ENCODE data around the gene SLIT3.

Gene SLIT3

DNA sequence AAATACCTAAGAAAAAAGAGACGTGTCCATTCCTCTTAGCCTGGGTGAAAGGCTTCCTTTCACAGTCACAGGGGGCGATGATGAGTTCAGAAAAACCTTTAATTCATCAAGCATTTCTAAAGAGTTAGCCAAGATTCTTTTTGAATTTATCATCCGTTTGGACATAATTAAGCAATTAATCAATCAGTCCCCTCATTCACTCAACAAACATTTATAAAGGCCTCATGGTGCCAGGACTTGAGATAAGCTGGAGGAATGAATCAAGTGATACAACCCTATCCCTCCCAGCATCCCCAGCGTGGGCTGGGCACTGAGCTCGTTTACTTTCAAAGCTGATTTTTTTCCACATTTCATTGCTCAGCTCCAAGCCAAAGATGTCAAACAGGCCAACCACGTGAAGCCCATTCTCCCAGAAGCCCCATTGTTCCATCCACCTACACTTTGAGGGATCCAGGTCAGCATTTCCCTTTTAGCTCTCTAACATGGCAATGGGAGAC, 140.5 kb downstream of the SLIT3 start:
- no peaks in the 10 kb centered on the region for H3K27me3 ChIP-seq (ENCODE audit: insufficient read depth, low read length, poor library complexity, severe bottlenecking)
- H3K9me2 ChIP-seq (replicated peaks; ENCODE audit: low read depth, low read length): no peaks in the 10 kb centered on the region
- no peaks in the 10 kb centered on the region for H3K9me3 ChIP-seq (ENCODE audit: insufficient read depth, low read depth, low read length)
- no peak overlapping the region for H2AFZ ChIP-seq (ENCODE audit: low read length)
- H3F3A ChIP-seq (ENCODE audit: low read depth): no peaks in the 10 kb centered on the region
- no peak overlapping the region for H3K9ac ChIP-seq (ENCODE audit: low read depth, low read length, poor library complexity, severe bottlenecking)
- H3K4me3 ChIP-seq (ENCODE audit: low read length, poor library complexity, severe bottlenecking): no peak overlapping the region
- H3K4me2 ChIP-seq (ENCODE audit: low read depth, low read length, poor library complexity, severe bottlenecking): no peak overlapping the region
- H3K79me2 ChIP-seq (ENCODE audit: insufficient read depth, low read length): no peaks in the 10 kb centered on the region
- H3K36me3 ChIP-seq (ENCODE audit: insufficient read depth, low read length): no peaks in the 10 kb centered on the region
- TF ChIP-seq, protein P1, sequence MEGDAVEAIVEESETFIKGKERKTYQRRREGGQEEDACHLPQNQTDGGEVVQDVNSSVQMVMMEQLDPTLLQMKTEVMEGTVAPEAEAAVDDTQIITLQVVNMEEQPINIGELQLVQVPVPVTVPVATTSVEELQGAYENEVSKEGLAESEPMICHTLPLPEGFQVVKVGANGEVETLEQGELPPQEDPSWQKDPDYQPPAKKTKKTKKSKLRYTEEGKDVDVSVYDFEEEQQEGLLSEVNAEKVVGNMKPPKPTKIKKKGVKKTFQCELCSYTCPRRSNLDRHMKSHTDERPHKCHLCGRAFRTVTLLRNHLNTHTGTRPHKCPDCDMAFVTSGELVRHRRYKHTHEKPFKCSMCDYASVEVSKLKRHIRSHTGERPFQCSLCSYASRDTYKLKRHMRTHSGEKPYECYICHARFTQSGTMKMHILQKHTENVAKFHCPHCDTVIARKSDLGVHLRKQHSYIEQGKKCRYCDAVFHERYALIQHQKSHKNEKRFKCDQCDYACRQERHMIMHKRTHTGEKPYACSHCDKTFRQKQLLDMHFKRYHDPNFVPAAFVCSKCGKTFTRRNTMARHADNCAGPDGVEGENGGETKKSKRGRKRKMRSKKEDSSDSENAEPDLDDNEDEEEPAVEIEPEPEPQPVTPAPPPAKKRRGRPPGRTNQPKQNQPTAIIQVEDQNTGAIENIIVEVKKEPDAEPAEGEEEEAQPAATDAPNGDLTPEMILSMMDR (conservative IDR thresholded peaks at IDR 0.05; ENCODE audit: low read length): no peak
- no peak for TF ChIP-seq EZH2phosphoT487 (IDR thresholded peaks at IDR 0.05; ENCODE audit: borderline replicate concordance)
- H4K20me1 ChIP-seq (ENCODE audit: insufficient read depth, low read length, poor library complexity, severe bottlenecking): no peaks in the 10 kb centered on the region
- H3K4me1 ChIP-seq (ENCODE audit: insufficient read depth, low read length, poor library complexity, severe bottlenecking): no peaks in the 10 kb centered on the region

DNA sequence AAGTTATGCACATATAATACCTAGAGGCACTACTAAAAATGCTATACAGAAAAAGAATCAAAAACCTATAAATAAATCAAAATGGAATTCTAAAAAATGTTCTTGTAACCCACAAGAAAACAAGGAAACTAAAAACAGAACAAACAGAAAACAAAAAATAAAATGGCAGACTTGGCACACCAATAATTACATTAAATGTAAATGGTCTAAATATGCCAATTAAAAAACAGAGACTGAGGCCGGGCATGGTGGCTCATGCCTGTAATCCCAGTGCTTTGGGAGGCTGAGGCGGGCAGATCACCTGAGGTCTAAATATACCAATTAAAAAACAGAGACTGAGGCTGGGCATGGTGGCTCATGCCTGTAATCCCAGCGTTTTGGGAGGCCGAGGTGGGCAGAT, 142.2 kb downstream of the SLIT3 start:
- Histone ChIP-seq H3K9ac (ENCODE audit: low read depth, low read length, poor library complexity, severe bottlenecking) (no peak overlapping the region), H3K27me3 (ENCODE audit: insufficient read depth, low read length, poor library complexity, severe bottlenecking) (no peaks in the 10 kb centered on the region), H3K4me1 (ENCODE audit: insufficient read depth, low read length, poor library complexity, severe bottlenecking) (no peaks in the 10 kb centered on the region), H4K20me1 (ENCODE audit: insufficient read depth, low read length, poor library complexity, severe bottlenecking) (no peaks in the 10 kb centered on the region), H3K79me2 (ENCODE audit: insufficient read depth, low read length) (no peaks in the 10 kb centered on the region), H3K4me3 (ENCODE audit: low read length, poor library complexity, severe bottlenecking) (no peak overlapping the region), H3K4me2 (ENCODE audit: low read depth, low read length, poor library complexity, severe bottlenecking) (no peak overlapping the region), H3K9me3 (ENCODE audit: insufficient read depth, low read depth, low read length) (no peaks in the 10 kb centered on the region), H3F3A (ENCODE audit: low read depth) (no peaks in the 10 kb centered on the region), H3K9me2 (replicated peaks; ENCODE audit: low read depth, low read length) (no peaks in the 10 kb centered on the region), H2AFZ (ENCODE audit: low read length) (no peak overlapping the region), H3K36me3 (ENCODE audit: insufficient read depth, low read length) (no peaks in the 10 kb centered on the region)
- TF ChIP-seq, protein P1 (conservative IDR thresholded peaks at IDR 0.05; ENCODE audit: low read length): no peak
- TF ChIP-seq EZH2phosphoT487 (IDR thresholded peaks at IDR 0.05; ENCODE audit: borderline replicate concordance): no peak

DNA sequence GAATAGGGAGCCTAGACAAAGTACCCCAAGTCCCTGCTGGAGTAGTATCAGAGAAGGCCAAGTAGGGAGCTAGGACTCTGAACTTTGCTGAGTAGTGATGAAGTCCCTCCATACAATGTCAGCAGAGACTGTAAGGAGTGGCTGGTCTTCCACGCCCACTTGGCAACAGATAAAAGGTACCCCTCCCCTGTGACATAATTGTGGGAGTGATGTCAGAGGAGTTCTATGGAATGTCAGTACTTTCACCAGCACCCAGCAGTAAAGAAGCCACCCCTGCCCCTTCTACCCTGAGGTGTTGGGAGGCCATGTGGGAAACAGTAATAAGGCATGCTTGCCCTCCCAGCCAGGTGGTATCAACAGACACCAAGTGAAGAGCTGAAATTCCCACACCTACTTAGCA, 143.9 kb downstream of the SLIT3 start:
- no peaks in the 10 kb centered on the region for H3K36me3 ChIP-seq (ENCODE audit: insufficient read depth, low read length)
- no peaks in the 10 kb centered on the region for H3K27me3 ChIP-seq (ENCODE audit: insufficient read depth, low read length, poor library complexity, severe bottlenecking)
- no peaks in the 10 kb centered on the region for H3K9me2 ChIP-seq (replicated peaks; ENCODE audit: low read depth, low read length)
- H3K4me2 ChIP-seq (ENCODE audit: low read depth, low read length, poor library complexity, severe bottlenecking): no peak overlapping the region
- no peaks in the 10 kb centered on the region for H3F3A ChIP-seq (ENCODE audit: low read depth)
- no peak for TF ChIP-seq EZH2phosphoT487 (IDR thresholded peaks at IDR 0.05; ENCODE audit: borderline replicate concordance)
- TF ChIP-seq, protein P1 (conservative IDR thresholded peaks at IDR 0.05; ENCODE audit: low read length): no peak
- H3K9me3 ChIP-seq (ENCODE audit: insufficient read depth, low read depth, low read length): no peaks in the 10 kb centered on the region
- H3K4me1 ChIP-seq (ENCODE audit: insufficient read depth, low read length, poor library complexity, severe bottlenecking): no peaks in the 10 kb centered on the region
- no peak overlapping the region for H2AFZ ChIP-seq (ENCODE audit: low read length)
- H3K4me3 ChIP-seq (ENCODE audit: low read length, poor library complexity, severe bottlenecking): no peak overlapping the region
- no peaks in the 10 kb centered on the region for H3K79me2 ChIP-seq (ENCODE audit: insufficient read depth, low read length)
- H4K20me1 ChIP-seq (ENCODE audit: insufficient read depth, low read length, poor library complexity, severe bottlenecking): no peaks in the 10 kb centered on the region
- no peak overlapping the region for H3K9ac ChIP-seq (ENCODE audit: low read depth, low read length, poor library complexity, severe bottlenecking)

Measured in Loucy (cell line).